Muscle layer of colon (tissue), 2 donors: ENCODE data around the gene KCNMA1.

Experiments used
- H3K27ac ChIP-seq: one replicate; pipeline ENCODE4 v1.7.0; 2013; ENCODE audit warnings: low read depth, mild to moderate bottlenecking, low read length, moderate library complexity
- H3K27me3 ChIP-seq, 2 donors: one replicate each; pipeline ENCODE4 v1.7.0; 2013; ENCODE audit warnings: low read length in 2 of 2, mild to moderate bottlenecking in 2 of 2; ENCODE audit not compliant: insufficient read depth in 2 of 2, control insufficient read depth in 1 of 2
- H3K36me3 ChIP-seq: one replicate; pipeline ENCODE4 v1.7.0; 2013; ENCODE audit warnings: mild to moderate bottlenecking, low read length; ENCODE audit not compliant: insufficient read depth
- H3K4me1 ChIP-seq: one replicate; pipeline ENCODE4 v1.7.0; 2013; ENCODE audit warnings: mild to moderate bottlenecking, low read length; ENCODE audit not compliant: insufficient read depth
- H3K4me3 ChIP-seq, 2 donors: one replicate each; pipeline ENCODE4 v1.7.0; 2013; ENCODE audit warnings: low read length in 2 of 2, low read depth in 1 of 2, mild to moderate bottlenecking in 1 of 2, moderate library complexity in 1 of 2
- H3K9ac ChIP-seq: one replicate; pipeline ENCODE4 v1.7.0; 2013; ENCODE audit warnings: low read length
- H3K9me3 ChIP-seq: one replicate; pipeline ENCODE4 v1.7.0; 2013; ENCODE audit warnings: mild to moderate bottlenecking, low read length
- donor health status: abdominal sarcoma.
- donor health status: Adenocarcinoma of cecum.

KCNMA1 gene

GRCh38 chr10:76892766-76893479, 744.7 kb downstream of the KCNMA1 start:
- Histone ChIP-seq H3K36me3 (peaks cover 18% of the 10 kb centered on the region), H3K27me3 (no peaks in the 10 kb centered on the region), H3K9ac (no peak overlapping the region), H3K27ac (peak overlapping the region; percentile 56), H3K9me3 (no peaks in the 10 kb centered on the region), H3K4me1 (peaks cover 22% of the 10 kb centered on the region), H3K4me3 (no peak overlapping the region)

GRCh38 chr10:76887223-76888010, 750.2 kb downstream of the KCNMA1 start:
- no peaks in the 10 kb centered on the region for H3K27me3 ChIP-seq
- peaks cover 43% of the 10 kb centered on the region for H3K4me1 ChIP-seq
- H3K9me3 ChIP-seq: no peaks in the 10 kb centered on the region
- peak overlapping the region; percentile 12 for H3K27ac ChIP-seq
- peaks cover 18% of the 10 kb centered on the region for H3K36me3 ChIP-seq
- no peak overlapping the region for H3K9ac ChIP-seq
- H3K4me3 ChIP-seq: no peak overlapping the region

- H3K27me3 ChIP-seq: no peaks in the 10 kb centered on the region
- peaks cover 14% of the 10 kb centered on the region for H3K36me3 ChIP-seq
- peaks cover 34% of the 10 kb centered on the region for H3K4me1 ChIP-seq
- no peak overlapping the region for H3K4me3 ChIP-seq
- H3K9me3 ChIP-seq: no peaks in the 10 kb centered on the region
- peak overlapping the region; percentile 64 for H3K27ac ChIP-seq
- no peak overlapping the region for H3K9ac ChIP-seq
Observed at GRCh38 chr10:76885816-76886215, 751.8 kb downstream of the KCNMA1 start.

GRCh38 chr10:76884673-76885275, 752.8 kb downstream of the KCNMA1 start:
- H3K9ac ChIP-seq: no peak overlapping the region
- H3K4me1 ChIP-seq: peaks cover 40% of the 10 kb centered on the region
- peaks cover 4% of the 10 kb centered on the region for H3K36me3 ChIP-seq
- no peaks in the 10 kb centered on the region for H3K9me3 ChIP-seq
- H3K27ac ChIP-seq: peak overlapping the region; percentile 9
- H3K4me3 ChIP-seq: no peak overlapping the region
- no peaks in the 10 kb centered on the region for H3K27me3 ChIP-seq

GRCh38 chr10:76883596-76883995, 754.0 kb downstream of the KCNMA1 start:
- no peaks in the 10 kb centered on the region for H3K36me3 ChIP-seq
- no peaks in the 10 kb centered on the region for H3K9me3 ChIP-seq
- H3K9ac ChIP-seq: no peak overlapping the region
- peaks cover 44% of the 10 kb centered on the region for H3K4me1 ChIP-seq
- no peak overlapping the region for H3K27ac ChIP-seq
- no peak overlapping the region for H3K4me3 ChIP-seq
- no peaks in the 10 kb centered on the region for H3K27me3 ChIP-seq

GRCh38 chr10:76882796-76883195, 754.8 kb downstream of the KCNMA1 start:
- no peak overlapping the region for H3K4me3 ChIP-seq
- no peaks in the 10 kb centered on the region for H3K36me3 ChIP-seq
- no peaks in the 10 kb centered on the region for H3K9me3 ChIP-seq
- H3K27ac ChIP-seq: no peak overlapping the region
- peaks cover 44% of the 10 kb centered on the region for H3K4me1 ChIP-seq
- H3K9ac ChIP-seq: no peak overlapping the region
- H3K27me3 ChIP-seq: no peaks in the 10 kb centered on the region

GRCh38 chr10:76882245-76882644, 755.4 kb downstream of the KCNMA1 start:
- Histone ChIP-seq H3K27me3 (no peaks in the 10 kb centered on the region), H3K9me3 (no peaks in the 10 kb centered on the region), H3K4me1 (peaks cover 42% of the 10 kb centered on the region), H3K27ac (peak overlapping the region; percentile 16), H3K9ac (no peak overlapping the region), H3K4me3 (no peak overlapping the region), H3K36me3 (no peaks in the 10 kb centered on the region)

- Histone ChIP-seq H3K27ac (peak overlapping the region; percentile 16), H3K4me3 (no peak overlapping the region), H3K9ac (no peak overlapping the region), H3K27me3 (no peaks in the 10 kb centered on the region), H3K4me1 (peaks cover 36% of the 10 kb centered on the region), H3K9me3 (no peaks in the 10 kb centered on the region), H3K36me3 (no peaks in the 10 kb centered on the region)
Observed at GRCh38 chr10:76881477-76882220, 756.0 kb downstream of the KCNMA1 start.

GRCh38 chr10:76880931-76881330, 756.7 kb downstream of the KCNMA1 start:
- H3K9ac ChIP-seq: no peak overlapping the region
- no peak overlapping the region for H3K27ac ChIP-seq
- H3K4me1 ChIP-seq: peaks cover 28% of the 10 kb centered on the region
- H3K36me3 ChIP-seq: no peaks in the 10 kb centered on the region
- no peaks in the 10 kb centered on the region for H3K9me3 ChIP-seq
- H3K4me3 ChIP-seq: no peak overlapping the region
- no peaks in the 10 kb centered on the region for H3K27me3 ChIP-seq

- Histone ChIP-seq H3K27me3 (no peaks in the 10 kb centered on the region), H3K9ac (no peak overlapping the region), H3K9me3 (no peaks in the 10 kb centered on the region), H3K4me1 (peaks cover 16% of the 10 kb centered on the region), H3K36me3 (no peaks in the 10 kb centered on the region), H3K27ac (no peak overlapping the region), H3K4me3 (no peak overlapping the region)
Observed at GRCh38 chr10:76879116-76879913, 758.3 kb downstream of the KCNMA1 start.
